DLD1 (cell line): ENCODE results near the gene GRIK2.

Experiments
- in situ Hi-C: cut with HindIII; loops from 2 replicates; pipeline ENCODE4 v1.10.0; 2017; ENCODE audit warnings: low sequenced_read_pairs

The GRIK2 gene

DNA sequence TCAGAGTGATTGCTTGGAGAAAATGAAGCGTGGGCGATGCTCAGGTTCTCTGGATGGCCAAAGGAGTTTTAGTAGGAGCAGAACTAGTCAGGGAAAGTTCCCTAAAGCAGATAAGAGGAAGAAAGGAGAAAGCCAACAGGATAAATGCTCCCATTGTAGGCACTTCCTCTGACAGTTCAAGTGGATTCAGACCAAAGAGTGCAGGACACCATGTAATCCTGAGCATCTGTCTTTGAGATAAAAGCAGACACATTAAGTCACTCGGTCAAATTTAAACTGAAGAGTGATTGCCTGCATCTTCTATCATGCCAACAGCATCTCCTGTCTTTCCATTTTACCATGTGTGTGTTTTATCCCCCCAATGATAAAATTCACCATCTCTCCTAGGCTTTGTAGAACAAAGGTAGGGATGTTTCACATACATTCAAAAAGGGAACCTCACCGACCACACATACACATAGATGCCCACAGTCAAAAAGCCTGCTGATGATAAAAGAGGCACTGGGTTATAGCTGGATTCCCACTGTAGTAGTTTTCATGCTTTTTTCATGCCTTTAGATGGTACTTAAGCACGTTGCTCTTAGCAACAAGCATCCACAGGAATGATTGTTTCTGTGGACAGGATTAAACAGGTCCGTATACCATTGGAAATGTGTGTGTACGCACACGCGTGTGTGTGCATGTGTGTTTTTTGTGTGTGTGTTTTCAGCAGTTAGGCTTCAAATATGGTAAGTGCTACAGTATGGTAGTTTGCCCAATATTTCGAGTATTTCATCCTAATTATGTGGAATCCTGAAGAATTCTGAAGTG is 7.0 kb downstream of the GRIK2 start:
- in situ Hi-C loops = no loop called here

GRCh38 chr6:101401171-101401570 is 7.7 kb downstream of the GRIK2 start:
- in situ Hi-C loops = no loop called here

GRCh38 chr6:101401792-101402621 is 8.5 kb downstream of the GRIK2 start:
- in situ Hi-C loops = no loop called here

GRCh38 chr6:101402622-101403031 is 9.1 kb downstream of the GRIK2 start:
- in situ Hi-C loops = no loop called here

GRCh38 chr6:101403216-101403945 is 9.9 kb downstream of the GRIK2 start:
- in situ Hi-C loops = no loop called here

DNA sequence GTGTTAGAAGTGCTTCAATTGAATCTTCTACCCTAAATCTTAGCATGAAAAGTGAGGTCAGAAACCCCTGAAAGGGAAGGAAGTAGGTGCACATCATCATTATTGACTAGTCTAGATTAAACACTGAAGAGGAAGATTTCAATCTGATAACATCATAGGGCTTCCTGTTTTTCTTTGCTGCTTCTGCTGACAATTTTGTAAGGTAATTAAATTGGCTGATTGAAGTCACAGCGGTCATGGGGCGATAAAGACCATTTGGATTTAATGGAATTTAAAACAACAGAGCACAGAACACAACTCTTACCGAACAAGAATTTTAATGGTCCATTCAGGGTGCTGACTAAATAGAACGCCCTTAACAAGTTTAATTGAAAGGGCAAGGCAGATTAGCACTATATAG is 11.3 kb downstream of the GRIK2 start:
- in situ Hi-C loops = no loop called here

DNA sequence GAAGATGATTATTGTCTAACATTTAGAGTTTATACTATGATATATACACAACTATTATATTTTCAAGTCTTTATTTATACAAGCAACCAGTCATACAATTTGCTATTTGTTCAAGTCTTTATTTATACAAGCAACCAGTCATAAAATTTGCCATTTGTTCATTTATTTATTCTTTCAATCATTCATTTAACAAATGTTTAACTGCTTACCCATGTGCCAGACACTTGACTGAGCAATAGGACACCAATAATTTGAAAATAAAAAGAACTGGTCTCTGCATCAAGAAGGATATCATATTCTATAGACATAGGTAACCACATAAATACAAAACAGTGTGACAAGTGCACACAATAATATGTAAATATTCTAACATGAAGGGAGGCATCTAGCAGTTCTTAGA is 20.3 kb downstream of the GRIK2 start:
- in situ Hi-C loops = no loop called here

DNA sequence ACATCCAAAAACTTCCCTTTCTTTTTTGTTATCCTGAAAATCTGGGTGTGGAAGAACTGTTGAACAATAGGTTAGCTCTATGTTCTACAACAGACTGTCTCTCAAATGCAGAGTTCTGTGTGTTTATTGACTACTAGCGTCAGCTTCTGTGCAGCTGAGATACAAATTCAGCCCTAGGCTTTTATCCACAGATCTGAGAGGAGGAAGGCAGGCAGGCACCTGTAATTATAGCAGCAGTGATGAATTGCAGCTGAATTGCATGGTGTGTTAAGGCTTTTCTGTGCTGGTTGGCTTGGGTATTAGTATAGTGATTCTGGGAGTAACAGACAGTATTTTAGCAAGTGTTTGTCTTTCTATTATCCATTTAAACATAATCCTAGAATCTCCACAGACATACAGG is 24.4 kb downstream of the GRIK2 start:
- in situ Hi-C loops = no loop called here

- in situ Hi-C loops = no loop called here
Observed at GRCh38 chr6:101422251-101422650, 28.7 kb downstream of the GRIK2 start.

DNA sequence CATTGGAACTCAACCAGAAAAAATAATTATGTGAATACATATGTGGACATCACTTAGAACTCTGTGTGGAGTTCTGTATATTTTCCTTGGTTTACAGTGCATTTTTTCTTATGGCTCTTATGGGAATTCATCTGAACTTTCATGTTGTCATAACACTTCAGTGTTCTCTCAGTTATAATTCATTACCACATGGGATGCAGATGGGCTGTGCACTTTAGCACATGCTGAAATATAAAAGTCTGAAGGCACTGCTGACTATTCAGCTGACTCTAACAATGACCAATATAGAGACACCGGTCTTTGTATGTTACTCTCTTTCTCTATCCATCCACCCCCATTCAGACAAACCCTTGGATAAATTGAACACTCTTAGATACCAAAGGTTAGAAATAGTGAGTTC is 29.3 kb downstream of the GRIK2 start:
- in situ Hi-C loops = no loop called here

DNA sequence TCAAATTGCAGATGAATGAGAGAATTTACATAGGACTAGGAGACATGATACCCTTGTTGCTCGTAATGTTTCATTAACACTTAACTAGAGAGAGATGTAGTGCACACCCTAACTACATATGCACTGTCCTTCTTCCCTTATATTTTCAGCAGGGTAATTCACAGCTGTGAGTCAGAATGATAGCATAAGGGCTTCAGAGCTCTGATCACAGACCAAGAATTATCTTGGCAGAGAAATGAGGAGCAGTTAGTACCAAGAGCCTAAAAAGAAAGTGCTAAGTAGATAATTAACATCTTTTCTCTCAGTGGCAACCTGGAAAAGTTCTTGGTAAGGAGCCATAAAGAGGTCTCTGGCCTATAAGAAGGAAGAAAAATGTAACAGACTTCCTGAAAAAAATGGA is 35.8 kb downstream of the GRIK2 start:
- in situ Hi-C loops = no loop called here

DNA sequence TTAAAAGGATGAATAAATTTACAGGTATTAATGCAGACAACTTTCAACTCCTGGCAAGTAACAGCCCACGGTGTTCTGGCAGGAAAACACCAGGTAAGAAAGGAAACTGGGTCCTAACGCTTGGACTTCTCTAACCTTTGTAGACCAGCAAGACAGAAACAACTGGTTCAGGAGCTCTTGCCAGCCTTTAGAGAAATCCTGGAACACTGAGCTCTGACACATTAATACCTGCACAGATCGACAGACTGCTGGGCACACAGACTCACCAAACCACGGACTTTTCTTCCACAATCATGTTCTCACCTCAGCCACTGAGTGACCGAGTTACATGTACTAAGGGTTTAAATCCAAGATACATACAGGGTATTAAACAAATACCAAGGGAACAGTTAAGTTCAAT is 36.3 kb downstream of the GRIK2 start:
- in situ Hi-C loops = no loop called here

DNA sequence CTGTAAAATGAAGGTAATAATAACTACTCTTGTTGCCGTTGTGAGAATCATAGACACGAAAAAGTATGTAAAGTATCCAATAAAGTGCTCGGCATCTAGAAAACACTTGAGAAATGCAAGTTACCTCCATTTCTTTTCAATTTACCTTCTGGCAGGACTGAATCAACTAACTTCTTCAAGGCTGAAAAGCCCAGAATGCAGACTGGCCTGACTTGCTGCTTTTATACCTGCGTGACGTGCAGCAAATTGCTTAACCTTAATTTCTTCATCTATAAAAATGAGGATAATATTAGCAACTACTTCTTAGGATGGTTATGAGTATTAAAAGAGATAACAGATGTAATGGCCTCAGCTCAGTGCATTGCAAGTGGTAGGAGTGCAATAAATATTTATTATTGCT is 39.6 kb downstream of the GRIK2 start:
- in situ Hi-C loops = no loop called here

DNA sequence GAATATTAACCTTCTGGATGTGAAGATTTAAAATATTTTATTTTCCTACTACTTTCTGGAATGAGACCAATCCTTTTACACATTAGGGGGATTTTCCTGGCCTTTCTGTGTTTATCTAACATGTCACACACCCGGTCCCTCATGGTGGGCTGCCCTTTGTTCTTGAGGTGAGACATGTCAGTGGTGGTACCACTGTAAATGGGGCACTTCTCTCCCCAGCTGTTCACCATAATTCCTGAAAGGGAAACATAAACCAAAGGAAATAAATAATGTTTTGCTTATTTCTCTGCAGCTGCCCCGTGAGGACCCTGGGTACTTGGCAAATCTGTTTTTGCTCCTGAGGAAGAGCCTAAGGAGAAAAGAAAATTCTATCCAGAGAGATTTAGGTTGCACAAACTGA is 41.1 kb downstream of the GRIK2 start:
- in situ Hi-C loops = no loop called here

GRCh38 chr6:101435038-101435437 is 41.5 kb downstream of the GRIK2 start:
- in situ Hi-C loops = no loop called here

- in situ Hi-C loops = no loop called here
Observed at GRCh38 chr6:101439790-101440189, 46.3 kb downstream of the GRIK2 start.

DNA sequence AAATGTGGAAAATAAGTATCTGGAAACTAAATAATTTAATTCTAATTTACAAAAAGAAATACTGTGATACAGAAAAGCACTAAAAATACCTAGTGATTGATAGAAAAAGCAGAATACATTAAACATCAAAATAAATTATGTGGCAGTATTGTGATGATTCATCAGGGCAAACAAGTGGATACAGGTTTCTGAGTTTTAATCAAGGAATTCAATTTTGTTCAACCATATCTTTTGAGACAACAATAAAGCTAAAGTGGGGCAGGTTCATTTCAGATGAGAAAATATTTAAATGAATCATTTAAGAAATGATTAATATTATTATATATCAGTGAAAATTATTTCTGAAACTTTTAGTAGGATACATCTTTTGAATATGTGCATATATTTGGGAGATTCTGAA is 49.8 kb downstream of the GRIK2 start:
- in situ Hi-C loops = no loop called here

- in situ Hi-C loops = no loop called here
Observed at GRCh38 chr6:101444717-101445116, 51.2 kb downstream of the GRIK2 start.

DNA sequence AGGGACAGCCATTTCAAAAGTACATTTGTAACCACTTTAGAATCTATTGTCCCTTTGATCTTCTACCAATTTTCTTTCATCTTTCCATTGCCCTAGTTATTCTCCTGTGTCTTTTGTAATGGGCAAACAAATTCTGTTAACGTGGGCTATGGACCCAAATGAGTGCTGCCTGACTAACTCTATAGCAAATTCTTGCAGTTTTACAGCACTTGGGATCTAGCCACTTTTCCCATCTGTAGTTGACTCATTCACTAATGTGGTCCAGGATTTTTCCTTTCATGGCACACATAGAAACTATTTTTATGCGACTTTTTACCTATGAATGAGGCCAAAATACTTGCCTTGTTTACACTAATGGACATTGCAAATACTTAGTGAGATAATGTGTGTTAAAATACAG is 52.0 kb downstream of the GRIK2 start:
- in situ Hi-C loops = no loop called here

- in situ Hi-C loops = no loop called here
Observed at GRCh38 chr6:101450901-101451300, 57.4 kb downstream of the GRIK2 start.

DNA sequence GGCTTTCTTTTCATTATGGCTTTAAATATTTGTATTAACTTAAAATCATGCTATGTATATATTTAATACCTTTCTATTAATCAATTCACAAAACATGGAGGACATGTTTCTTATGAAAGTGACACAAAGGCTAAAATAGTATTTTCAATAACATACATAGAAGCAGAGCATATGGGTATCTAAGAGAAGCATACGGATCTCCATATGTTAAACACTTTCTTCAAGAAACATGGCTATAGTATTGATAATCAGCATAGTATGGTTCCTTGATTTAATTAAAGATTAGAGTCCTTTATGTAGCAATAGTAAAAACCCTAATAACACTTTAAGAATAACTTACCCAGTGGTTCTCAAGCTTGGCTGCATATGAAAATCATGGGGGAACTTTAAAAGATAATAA is 58.5 kb downstream of the GRIK2 start:
- in situ Hi-C loops = no loop called here

GRCh38 chr6:101453221-101453620 is 59.7 kb downstream of the GRIK2 start:
- in situ Hi-C loops = no loop called here
